ENCODE measurements around the gene CRAMP1.

Gene CRAMP1

DNA sequence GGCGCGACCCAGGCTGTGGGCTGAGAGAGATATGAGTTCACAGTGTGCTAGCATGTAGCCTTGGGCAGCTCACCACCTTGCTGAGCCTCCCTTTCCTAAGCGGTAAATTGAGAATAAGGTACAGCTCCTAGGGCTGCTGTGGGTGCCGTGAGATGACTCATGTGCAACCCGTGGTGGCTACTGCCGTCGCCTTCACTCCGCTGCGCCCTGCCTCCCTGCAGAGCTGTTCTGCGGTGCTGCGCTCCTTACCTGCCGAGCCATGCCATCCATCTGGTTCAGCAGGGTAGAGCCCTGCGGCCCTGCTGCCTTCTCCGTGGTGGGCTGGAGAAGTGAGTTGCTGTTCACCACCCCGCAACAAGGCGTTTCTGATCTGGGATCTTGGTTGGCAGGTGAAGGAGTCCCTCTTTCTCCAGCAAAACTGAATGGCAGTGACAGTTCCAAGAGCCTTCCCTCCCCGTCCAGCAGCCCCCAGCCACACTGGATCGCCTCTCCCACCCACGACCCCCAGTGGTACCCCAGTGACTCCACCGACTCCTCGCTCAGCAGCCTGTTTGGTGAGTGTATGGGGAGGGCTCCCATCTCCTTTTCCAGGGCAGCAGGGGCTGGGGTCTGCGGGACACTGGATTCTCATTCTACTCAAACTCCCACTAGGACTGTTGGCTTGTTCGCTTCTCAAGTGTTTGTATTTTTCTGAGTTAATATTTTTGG lies 56.6 kb downstream of the CRAMP1 start:
- TF ChIP-seq GABPA (IDR thresholded peaks at IDR 0.05; ENCODE audit: low read depth) (no peak), POLR2AphosphoS5 (IDR thresholded peaks at IDR 0.05; ENCODE audit: low read depth) (no peak), SPI1 (IDR thresholded peaks at IDR 0.05; ENCODE audit: borderline replicate concordance, low read depth) (no peak)
- TF ChIP-seq, protein P1, sequence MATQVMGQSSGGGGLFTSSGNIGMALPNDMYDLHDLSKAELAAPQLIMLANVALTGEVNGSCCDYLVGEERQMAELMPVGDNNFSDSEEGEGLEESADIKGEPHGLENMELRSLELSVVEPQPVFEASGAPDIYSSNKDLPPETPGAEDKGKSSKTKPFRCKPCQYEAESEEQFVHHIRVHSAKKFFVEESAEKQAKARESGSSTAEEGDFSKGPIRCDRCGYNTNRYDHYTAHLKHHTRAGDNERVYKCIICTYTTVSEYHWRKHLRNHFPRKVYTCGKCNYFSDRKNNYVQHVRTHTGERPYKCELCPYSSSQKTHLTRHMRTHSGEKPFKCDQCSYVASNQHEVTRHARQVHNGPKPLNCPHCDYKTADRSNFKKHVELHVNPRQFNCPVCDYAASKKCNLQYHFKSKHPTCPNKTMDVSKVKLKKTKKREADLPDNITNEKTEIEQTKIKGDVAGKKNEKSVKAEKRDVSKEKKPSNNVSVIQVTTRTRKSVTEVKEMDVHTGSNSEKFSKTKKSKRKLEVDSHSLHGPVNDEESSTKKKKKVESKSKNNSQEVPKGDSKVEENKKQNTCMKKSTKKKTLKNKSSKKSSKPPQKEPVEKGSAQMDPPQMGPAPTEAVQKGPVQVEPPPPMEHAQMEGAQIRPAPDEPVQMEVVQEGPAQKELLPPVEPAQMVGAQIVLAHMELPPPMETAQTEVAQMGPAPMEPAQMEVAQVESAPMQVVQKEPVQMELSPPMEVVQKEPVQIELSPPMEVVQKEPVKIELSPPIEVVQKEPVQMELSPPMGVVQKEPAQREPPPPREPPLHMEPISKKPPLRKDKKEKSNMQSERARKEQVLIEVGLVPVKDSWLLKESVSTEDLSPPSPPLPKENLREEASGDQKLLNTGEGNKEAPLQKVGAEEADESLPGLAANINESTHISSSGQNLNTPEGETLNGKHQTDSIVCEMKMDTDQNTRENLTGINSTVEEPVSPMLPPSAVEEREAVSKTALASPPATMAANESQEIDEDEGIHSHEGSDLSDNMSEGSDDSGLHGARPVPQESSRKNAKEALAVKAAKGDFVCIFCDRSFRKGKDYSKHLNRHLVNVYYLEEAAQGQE (IDR thresholded peaks at IDR 0.05; ENCODE audit: insufficient replicate concordance, low read depth) = no peak
- TF ChIP-seq, protein P2, sequence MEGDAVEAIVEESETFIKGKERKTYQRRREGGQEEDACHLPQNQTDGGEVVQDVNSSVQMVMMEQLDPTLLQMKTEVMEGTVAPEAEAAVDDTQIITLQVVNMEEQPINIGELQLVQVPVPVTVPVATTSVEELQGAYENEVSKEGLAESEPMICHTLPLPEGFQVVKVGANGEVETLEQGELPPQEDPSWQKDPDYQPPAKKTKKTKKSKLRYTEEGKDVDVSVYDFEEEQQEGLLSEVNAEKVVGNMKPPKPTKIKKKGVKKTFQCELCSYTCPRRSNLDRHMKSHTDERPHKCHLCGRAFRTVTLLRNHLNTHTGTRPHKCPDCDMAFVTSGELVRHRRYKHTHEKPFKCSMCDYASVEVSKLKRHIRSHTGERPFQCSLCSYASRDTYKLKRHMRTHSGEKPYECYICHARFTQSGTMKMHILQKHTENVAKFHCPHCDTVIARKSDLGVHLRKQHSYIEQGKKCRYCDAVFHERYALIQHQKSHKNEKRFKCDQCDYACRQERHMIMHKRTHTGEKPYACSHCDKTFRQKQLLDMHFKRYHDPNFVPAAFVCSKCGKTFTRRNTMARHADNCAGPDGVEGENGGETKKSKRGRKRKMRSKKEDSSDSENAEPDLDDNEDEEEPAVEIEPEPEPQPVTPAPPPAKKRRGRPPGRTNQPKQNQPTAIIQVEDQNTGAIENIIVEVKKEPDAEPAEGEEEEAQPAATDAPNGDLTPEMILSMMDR (IDR thresholded peaks at IDR 0.05; ENCODE audit: insufficient read depth, low read length) = no peak

DNA sequence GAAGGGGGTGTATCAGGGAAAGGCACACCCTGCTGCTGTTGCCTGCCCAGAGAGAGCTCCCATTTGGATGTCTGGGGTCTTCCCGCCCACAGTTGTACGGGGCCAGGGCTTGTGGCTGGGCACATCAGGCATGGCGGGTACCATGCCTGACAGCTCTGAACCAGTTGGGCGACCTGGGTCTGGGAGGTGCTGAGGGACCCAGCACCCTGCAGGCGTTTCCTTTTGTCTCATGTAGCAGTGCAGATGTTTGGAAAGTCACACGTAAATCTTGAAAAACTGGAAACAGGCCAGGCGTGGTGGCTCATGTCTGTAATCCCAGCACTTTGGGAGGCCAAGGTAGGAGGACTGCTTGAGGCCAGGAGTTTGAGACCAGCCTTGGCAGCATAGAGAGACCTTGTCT lies 57.5 kb downstream of the CRAMP1 start:
- DNase-seq (ENCODE audit: low read depth in 1 of 2, low spot score in 1 of 2) = no peak

More for the DNA sequence above, 56.6 kb downstream of the CRAMP1 start:
- Histone ChIP-seq H3K27ac (replicated peaks) (no peak overlapping the region), H3K4me3 (replicated peaks; ENCODE audit: insufficient read depth, low read length) (no peak overlapping the region), H3K27me3 (ENCODE audit: insufficient read depth, poor library complexity, severe bottlenecking) (no peaks in the 10 kb centered on the region)
- DNase-seq (ENCODE audit: low read depth in 1 of 2, low spot score in 1 of 2) = no peak

DNA sequence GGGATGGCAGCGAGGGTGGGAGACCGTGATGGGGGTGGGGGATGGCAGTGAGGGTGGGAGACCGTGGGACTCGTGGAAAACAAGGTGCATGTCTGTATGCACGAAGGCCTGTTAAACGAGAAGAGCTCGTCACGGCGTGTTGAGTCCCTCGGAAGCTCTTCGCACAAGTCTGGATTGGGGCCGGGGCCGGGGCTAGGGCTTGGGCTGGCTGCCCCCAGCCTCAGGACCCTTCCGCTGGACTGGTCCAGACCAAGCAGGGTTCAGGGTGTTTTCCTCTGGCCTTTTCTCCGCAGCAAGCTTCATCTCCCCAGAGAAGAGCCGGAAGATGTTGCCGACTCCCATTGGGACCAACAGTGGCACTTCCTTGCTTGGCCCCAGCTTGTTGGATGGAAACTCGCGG lies 58.2 kb downstream of the CRAMP1 start:
- TF ChIP-seq POLR2AphosphoS5 (IDR thresholded peaks at IDR 0.05; ENCODE audit: low read depth) = no peak
- no peak for TF ChIP-seq SPI1 (IDR thresholded peaks at IDR 0.05; ENCODE audit: borderline replicate concordance, low read depth)
- TF ChIP-seq, protein P1 (IDR thresholded peaks at IDR 0.05; ENCODE audit: insufficient replicate concordance, low read depth) = no peak
- TF ChIP-seq GABPA (IDR thresholded peaks at IDR 0.05; ENCODE audit: low read depth) = no peak
- TF ChIP-seq, protein P2 (IDR thresholded peaks at IDR 0.05; ENCODE audit: insufficient read depth, low read length) = no peak
- DNase-seq (ENCODE audit: low read depth in 1 of 2, low spot score in 1 of 2) = no peak
- no peak overlapping the region for H3K27ac ChIP-seq (replicated peaks)

More for the DNA sequence above, 57.5 kb downstream of the CRAMP1 start:
- no peak overlapping the region for H3K4me3 ChIP-seq (replicated peaks; ENCODE audit: insufficient read depth, low read length)
- no peaks in the 10 kb centered on the region for H3K27me3 ChIP-seq (ENCODE audit: insufficient read depth, poor library complexity, severe bottlenecking)
- TF ChIP-seq, protein P1 (IDR thresholded peaks at IDR 0.05; ENCODE audit: insufficient replicate concordance, low read depth) = no peak
- TF ChIP-seq, protein P2 (IDR thresholded peaks at IDR 0.05; ENCODE audit: insufficient read depth, low read length) = no peak
- no peak for TF ChIP-seq GABPA (IDR thresholded peaks at IDR 0.05; ENCODE audit: low read depth)
- TF ChIP-seq SPI1 (IDR thresholded peaks at IDR 0.05; ENCODE audit: borderline replicate concordance, low read depth) = no peak
- TF ChIP-seq POLR2AphosphoS5 (IDR thresholded peaks at IDR 0.05; ENCODE audit: low read depth) = no peak
- no peak overlapping the region for H3K27ac ChIP-seq (replicated peaks)

More for the DNA sequence above, 58.2 kb downstream of the CRAMP1 start:
- Histone ChIP-seq H3K4me3 (replicated peaks; ENCODE audit: insufficient read depth, low read length) (no peak overlapping the region), H3K27me3 (ENCODE audit: insufficient read depth, poor library complexity, severe bottlenecking) (no peaks in the 10 kb centered on the region)

Data from HL-60 (cell line).